Retinal pigment epithelial cell (primary cell): ENCODE results near the gene LAPTM5.

Source experiments
- DNase-seq: peaks from one replicate; pipeline ENCODE4 v3.0.0-alpha.2; 2010; ENCODE audit warnings: low read depth
- H3K4me3 ChIP-seq: 2 replicates; pipeline ENCODE4 v1.5.1; 2011; ENCODE audit warnings: mild to moderate bottlenecking, low read length, control low read depth, moderate library complexity
- TF ChIP-seq, protein P1 (sequence below): conservative IDR thresholded peaks from 2 replicates; pipeline ENCODE4 v1.5.1; 2011; ENCODE audit warnings: low read depth, low read length, control low read depth, inconsistent platforms

LAPTM5 gene

DNA sequence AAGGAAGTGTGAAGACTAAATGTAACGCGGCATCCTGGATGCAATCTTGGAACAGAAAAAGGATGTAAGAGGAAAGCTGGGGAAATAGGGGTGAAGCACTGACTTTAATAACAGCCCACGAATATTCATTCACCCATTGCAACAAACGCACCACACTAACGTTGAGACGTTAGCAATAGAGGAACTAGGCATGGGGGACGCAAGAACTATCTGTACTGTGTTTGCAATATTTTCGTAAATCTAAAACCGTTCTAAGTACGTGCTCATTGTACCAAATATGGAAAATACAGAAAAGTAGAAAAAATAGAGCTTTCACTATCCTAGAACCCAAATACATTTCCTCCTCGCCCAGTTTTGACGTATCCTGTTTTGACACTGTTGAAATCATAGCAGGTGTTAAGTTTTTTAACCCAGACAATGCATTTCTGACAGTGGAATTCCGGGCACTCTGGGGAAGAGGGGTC, 3.9 kb downstream of the LAPTM5 start:
- no peak for DNase-seq
- no peak overlapping the region for H3K4me3 ChIP-seq

DNA sequence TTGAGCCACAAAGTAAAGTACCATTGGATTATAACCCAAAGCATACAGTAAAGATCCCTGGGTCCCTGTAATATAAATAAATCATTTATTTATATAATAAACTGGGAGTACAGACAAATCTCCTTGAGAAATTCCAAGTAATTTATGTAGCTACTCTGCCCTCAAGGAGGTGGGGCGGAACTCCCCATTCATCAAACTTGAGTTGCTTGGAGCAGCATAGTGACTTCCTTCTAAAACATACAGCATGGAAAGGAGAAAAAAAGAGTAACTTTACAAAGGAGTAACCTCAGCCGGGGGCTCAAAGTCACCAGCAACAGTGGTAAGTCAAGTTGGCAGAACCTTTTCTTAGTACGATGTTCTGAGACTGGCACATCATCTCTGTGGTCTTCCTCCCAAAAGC, 4.5 kb downstream of the LAPTM5 start:
- TF ChIP-seq, protein P1, sequence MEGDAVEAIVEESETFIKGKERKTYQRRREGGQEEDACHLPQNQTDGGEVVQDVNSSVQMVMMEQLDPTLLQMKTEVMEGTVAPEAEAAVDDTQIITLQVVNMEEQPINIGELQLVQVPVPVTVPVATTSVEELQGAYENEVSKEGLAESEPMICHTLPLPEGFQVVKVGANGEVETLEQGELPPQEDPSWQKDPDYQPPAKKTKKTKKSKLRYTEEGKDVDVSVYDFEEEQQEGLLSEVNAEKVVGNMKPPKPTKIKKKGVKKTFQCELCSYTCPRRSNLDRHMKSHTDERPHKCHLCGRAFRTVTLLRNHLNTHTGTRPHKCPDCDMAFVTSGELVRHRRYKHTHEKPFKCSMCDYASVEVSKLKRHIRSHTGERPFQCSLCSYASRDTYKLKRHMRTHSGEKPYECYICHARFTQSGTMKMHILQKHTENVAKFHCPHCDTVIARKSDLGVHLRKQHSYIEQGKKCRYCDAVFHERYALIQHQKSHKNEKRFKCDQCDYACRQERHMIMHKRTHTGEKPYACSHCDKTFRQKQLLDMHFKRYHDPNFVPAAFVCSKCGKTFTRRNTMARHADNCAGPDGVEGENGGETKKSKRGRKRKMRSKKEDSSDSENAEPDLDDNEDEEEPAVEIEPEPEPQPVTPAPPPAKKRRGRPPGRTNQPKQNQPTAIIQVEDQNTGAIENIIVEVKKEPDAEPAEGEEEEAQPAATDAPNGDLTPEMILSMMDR, result no peak
- H3K4me3 ChIP-seq, result no peak overlapping the region
- DNase-seq, result no peak

More for the DNA sequence above, 3.9 kb downstream of the LAPTM5 start:
- TF ChIP-seq, protein P1, result no peak

DNA sequence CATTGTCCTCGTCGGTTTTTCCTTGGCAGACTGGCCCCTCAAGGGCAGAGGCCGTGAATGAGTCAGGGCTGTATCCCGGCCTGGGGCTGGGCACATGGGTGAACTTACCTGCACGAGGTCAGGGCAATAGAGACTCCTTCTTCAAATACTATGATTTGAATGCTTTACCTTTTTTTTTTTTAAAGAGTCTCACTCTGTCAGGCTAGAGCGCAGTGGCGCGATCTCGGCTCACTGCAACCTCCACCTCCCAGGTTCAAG, 5.0 kb downstream of the LAPTM5 start:
- no peak overlapping the region for H3K4me3 ChIP-seq
- TF ChIP-seq, protein P1, result no peak
- DNase-seq, result no peak

DNA sequence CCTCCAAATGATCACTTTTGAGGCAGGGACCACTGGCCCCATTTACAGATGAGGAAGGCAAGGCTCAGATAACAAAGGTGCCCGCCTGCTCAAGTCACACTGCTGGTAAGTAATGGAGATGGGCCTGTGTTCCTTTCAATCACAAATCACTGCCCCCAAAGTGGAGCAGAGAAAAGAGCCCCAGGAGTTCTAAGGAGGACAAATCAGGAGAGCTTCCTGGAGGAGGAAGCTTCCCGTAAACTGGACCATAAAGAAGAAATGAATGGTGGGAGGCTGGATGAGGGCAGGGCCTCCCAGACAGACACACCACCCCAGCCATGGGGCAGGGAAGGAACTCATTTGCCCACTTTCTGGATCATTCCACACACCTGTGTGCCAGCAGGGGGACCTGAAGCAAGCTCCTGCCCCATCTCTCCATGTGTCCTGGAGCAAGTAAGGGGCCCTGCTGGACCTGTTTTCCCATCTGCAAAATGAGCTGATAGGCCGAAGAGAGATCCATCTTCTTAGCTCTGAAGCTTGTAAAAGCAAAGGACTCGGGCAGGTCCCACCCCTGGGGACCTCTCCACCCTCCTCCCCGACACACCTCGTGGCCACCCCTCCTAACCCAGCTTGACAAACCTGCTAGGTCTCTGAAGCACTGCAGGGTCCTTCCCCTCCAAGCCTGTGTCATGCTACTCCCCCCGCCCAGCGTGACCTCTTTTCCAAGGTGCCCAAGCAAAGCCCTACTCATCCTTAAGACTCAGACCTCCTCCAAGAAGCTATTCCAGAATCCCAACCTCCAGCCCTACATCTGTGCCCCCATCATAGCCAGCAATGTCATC, 5.5 kb downstream of the LAPTM5 start:
- no peak for DNase-seq
- TF ChIP-seq, protein P1, result no peak
- no peak overlapping the region for H3K4me3 ChIP-seq

DNA sequence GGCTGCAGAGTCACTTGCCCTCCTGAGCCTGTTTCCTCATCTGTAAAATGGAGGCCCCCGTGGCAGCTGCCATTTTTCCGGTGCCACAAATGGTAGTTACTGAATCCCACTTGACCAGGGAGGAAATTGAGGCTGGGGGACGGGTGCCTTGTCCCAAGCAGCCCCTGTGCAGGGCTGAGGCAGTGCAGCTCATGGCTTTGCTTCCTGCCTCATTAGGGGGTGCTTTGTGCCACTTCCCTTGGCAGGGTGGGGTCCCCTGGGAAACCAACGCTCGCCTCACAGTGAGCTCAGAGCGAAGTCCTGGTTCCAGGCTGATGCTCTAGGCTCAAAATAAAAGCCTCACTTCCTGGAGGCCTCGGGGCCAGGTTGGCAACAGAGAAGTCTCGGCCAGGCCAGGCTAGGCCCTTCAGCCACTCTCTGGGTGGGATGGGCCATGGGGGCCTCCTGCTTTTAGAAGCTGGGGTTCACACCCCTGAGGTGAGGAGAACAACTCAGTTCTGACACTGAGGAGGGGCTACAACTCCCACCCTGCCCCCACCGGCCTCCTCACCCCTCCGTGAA, 6.8 kb downstream of the LAPTM5 start:
- DNase-seq, result no peak
- no peak overlapping the region for H3K4me3 ChIP-seq
- TF ChIP-seq, protein P1, result no peak

DNA sequence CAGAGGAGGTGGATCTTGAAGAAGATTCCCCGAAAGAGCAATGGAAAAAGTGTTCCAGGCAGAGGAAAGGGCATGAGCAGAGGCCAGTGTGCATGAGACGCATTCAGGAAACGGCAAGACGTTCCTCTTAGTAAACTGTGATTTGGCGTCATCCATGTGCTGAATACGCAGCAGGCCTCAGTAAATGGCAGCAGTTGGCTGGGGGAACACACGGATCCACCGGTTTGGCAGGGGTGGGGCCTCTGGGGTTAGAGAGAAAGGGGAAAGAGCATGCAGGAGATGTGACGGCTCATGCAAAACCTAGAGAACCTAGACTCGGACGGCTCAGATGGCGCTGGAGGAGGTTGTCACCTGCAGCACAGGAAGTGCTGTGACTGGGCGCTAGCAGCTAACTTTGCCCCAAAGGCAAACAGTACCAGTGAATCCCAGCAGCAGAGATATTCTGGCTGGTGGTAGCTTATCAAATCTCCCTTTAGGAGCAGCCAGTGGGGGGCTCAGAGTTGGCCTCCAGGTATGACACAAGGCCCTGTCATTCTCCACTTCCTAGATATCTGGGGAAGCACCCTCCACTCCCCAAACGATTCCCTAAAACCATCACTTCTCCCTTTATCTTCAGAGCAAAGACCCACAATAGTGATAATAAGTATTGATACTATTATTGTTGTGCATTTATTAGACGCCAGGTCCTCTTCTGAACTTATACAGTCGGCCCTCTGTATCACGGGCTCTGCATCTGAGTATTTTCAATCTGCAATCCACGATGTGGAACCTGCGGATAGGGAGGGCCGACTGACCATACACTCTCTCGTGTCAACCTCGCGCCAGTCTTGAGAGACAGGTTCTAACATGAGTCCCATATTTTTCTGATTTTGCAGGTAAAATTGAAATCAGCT, 7.6 kb downstream of the LAPTM5 start:
- DNase-seq, result no peak
- no peak overlapping the region for H3K4me3 ChIP-seq
- TF ChIP-seq, protein P1, result no peak
